MCF 10A (cell line): ENCODE results near the gene RNF213. TPM values are rescaled to one million over a fixed set of nuclear protein-coding genes. Genes with fewer than 3 reads are reported as not detected.

ENCODE experiments used
- BruUV-seq: library from RNA; stranded (reverse); fragments of 400-500 nt; replicated peaks from 2 replicates; lab custom pipeline; 2021; lab: Mats Ljungman, UMichigan
- CTCF ChIA-PET: fragments of 300-600 bp; sonication (Branson Sonifier 250); formaldehyde crosslinking; extraction: SDS; loops from one replicate; lab custom pipeline; 2021; ENCODE audit warnings: antibody characterized with exemption, inconsistent platforms; lab: Yijun Ruan, JAX
- POLR2A ChIA-PET: fragments of 300-600, 350-650 bp; sonication (Branson Sonifier 250); formaldehyde crosslinking; extraction: SDS; loops from one replicate; lab custom pipeline; 2020; ENCODE audit warnings: antibody characterized with exemption, inconsistent platforms; lab: Yijun Ruan, JAX
- DNase-seq: peaks from one replicate; pipeline ENCODE4 v3.0.0-alpha.2; 2018; ENCODE audit not compliant: unreplicated experiment
- H3K27ac Mint-ChIP-seq: one replicate; pipeline ENCODE4 v1.8.0; 2022; ENCODE audit warnings: mild to moderate bottlenecking, low read depth, mixed read lengths; ENCODE audit not compliant: unreplicated experiment
- H3K27me3 Mint-ChIP-seq: one replicate; pipeline ENCODE4 v1.8.0; 2022; ENCODE audit warnings: mixed read lengths; ENCODE audit not compliant: insufficient read depth, unreplicated experiment
- H3K36me3 Mint-ChIP-seq: one replicate; pipeline ENCODE4 v1.8.0; 2022; ENCODE audit warnings: mild to moderate bottlenecking, moderate library complexity, mixed read lengths; ENCODE audit not compliant: insufficient read depth, unreplicated experiment
- H3K4me1 Mint-ChIP-seq: one replicate; pipeline ENCODE4 v1.8.0; 2022; ENCODE audit warnings: mixed read lengths; ENCODE audit not compliant: insufficient read depth, unreplicated experiment
- H3K4me3 Mint-ChIP-seq: one replicate; pipeline ENCODE4 v1.8.0; 2022; ENCODE audit warnings: mild to moderate bottlenecking, moderate library complexity, mixed read lengths; ENCODE audit not compliant: unreplicated experiment
- H3K9me3 Mint-ChIP-seq: one replicate; pipeline ENCODE4 v1.8.0; 2022; ENCODE audit warnings: mixed read lengths; ENCODE audit not compliant: unreplicated experiment
- CTCF ChIP-seq: fragments of 200-600 bp; IDR thresholded peaks from one replicate; pipeline ENCODE4 v1.8.0; 2022; ENCODE audit warnings: antibody characterized with exemption, mild to moderate bottlenecking; ENCODE audit not compliant: unreplicated experiment
- intact Hi-C: fragments of 100-400 bp; cut with micrococcal nuclease; formaldehyde crosslinking; loops from 2 replicates; pipeline ENCODE4 v1.14.1; 2022
- total RNA-seq: library from RNA; stranded (reverse); gene quantifications from 2 replicates; pipeline ENCODE4 v1.2.3, GENCODE V29; 2022

Gene RNF213
- total RNA-seq, 1 experiment from 2014 or later = 50.5 TPM

GRCh38 chr17:80316431-80316830 lies 55.8 kb downstream of the RNF213 start:
- Mint-ChIP-seq H3K4me3 (no peak overlapping the region), H3K27ac (no peak overlapping the region), H3K4me1 (no peaks in the 10 kb centered on the region), H3K27me3 (no peaks in the 10 kb centered on the region), H3K36me3 (peaks cover 74% of the 10 kb centered on the region), H3K9me3 (no peaks in the 10 kb centered on the region)
- no TSS peak for BruUV-seq
- intact Hi-C loops = no loop called here
- no peak for DNase-seq
- no peak for TF ChIP-seq CTCF
- CTCF ChIA-PET = no interaction called here
- POLR2A ChIA-PET = interaction anchor here (0.6 kb wide), 1 partner anchor 10 kb away, joined by 3 read pairs; no protein-coding TSS in a partner anchor

GRCh38 chr17:80316927-80317705 lies 56.5 kb downstream of the RNF213 start:
- ChIA-PET CTCF (interaction anchor here (0.8 kb wide), 1 partner anchor 1100 kb away, joined by 3 read pairs; no protein-coding TSS in a partner anchor), POLR2A (interaction anchor here (0.8 kb wide), 1 partner anchor 9 kb away, joined by 3 read pairs; no protein-coding TSS in a partner anchor)
- Mint-ChIP-seq H3K36me3 (peaks cover 74% of the 10 kb centered on the region), H3K27me3 (no peaks in the 10 kb centered on the region), H3K9me3 (no peaks in the 10 kb centered on the region), H3K4me1 (no peaks in the 10 kb centered on the region), H3K27ac (no peak overlapping the region), H3K4me3 (no peak overlapping the region)
- no TSS peak for BruUV-seq
- no peak for TF ChIP-seq CTCF
- intact Hi-C loops = no loop called here
- no peak for DNase-seq

GRCh38 chr17:80317706-80317980 lies 57.0 kb downstream of the RNF213 start:
- Mint-ChIP-seq H3K27ac (no peak overlapping the region), H3K4me1 (no peaks in the 10 kb centered on the region), H3K27me3 (no peaks in the 10 kb centered on the region), H3K9me3 (no peaks in the 10 kb centered on the region), H3K4me3 (no peak overlapping the region), H3K36me3 (peaks cover 74% of the 10 kb centered on the region)
- BruUV-seq = no TSS peak
- ChIA-PET POLR2A (interaction anchor here (0.8 kb wide), 1 partner anchor 9 kb away, joined by 3 read pairs; no protein-coding TSS in a partner anchor), CTCF (interaction anchor here (0.8 kb wide), 1 partner anchor 1099 kb away, joined by 3 read pairs; no protein-coding TSS in a partner anchor)
- no peak for TF ChIP-seq CTCF
- intact Hi-C loops = no loop called here
- no peak for DNase-seq

- intact Hi-C loops = no loop called here
- Mint-ChIP-seq H3K4me3 (no peak overlapping the region), H3K36me3 (peaks cover 74% of the 10 kb centered on the region), H3K27ac (no peak overlapping the region), H3K9me3 (no peaks in the 10 kb centered on the region), H3K27me3 (no peaks in the 10 kb centered on the region), H3K4me1 (no peaks in the 10 kb centered on the region)
- no peak for DNase-seq
- ChIA-PET POLR2A (interaction anchor here (0.8 kb wide), 1 partner anchor 8 kb away, joined by 3 read pairs; no protein-coding TSS in a partner anchor), CTCF (interaction anchor here (0.8 kb wide), 1 partner anchor 1099 kb away, joined by 3 read pairs; no protein-coding TSS in a partner anchor)
- no TSS peak for BruUV-seq
- TF ChIP-seq CTCF = no peak
Observed at GRCh38 chr17:80318166-80318565, 57.5 kb downstream of the RNF213 start.
